Renal pelvis (tissue), 12 donors: ENCODE measurements around the gene TSPEAR. TPM values are rescaled to one million over a fixed set of nuclear protein-coding genes. Genes with fewer than 3 reads are reported as not detected.

Source experiments
- DNase-seq: peaks from one replicate; pipeline ENCODE4 v3.0.0-alpha.2; 2013
- long read RNA-seq, 16 experiments: transcript quantifications; one replicate each; lab custom pipeline, GENCODE V29; 2026
- polyA plus RNA-seq, 3 donors: library from polyadenylated mRNA; unstranded; fragments of 120-200 nt; gene quantifications; one replicate each; pipeline ENCODE4 v1.2.1, GENCODE V29; 2013; ENCODE audit not compliant: insufficient read length in 3 of 3

TSPEAR gene
- 1 to 10 TPM in 2 of 3 donors, under 1 TPM in 1; 0.95 to 1.1 (median 1.0) TPM for polyA plus RNA-seq
- long read RNA-seq, donor 1 = 0 reads
- long read RNA-seq, donor 2 = 0 reads
- long read RNA-seq, donor 3 = 0 reads
- long read RNA-seq, donor 4 = 0 reads
- long read RNA-seq, donor 5 = 0 reads
- long read RNA-seq, donor 6 = 0 reads
- long read RNA-seq, donor 7 = 0 reads
- long read RNA-seq, donor 8 = 0 reads
- long read RNA-seq, donor 9 = 0 reads
- long read RNA-seq, donor 10, partial matches to known transcripts = 0 of 1 reads
- long read RNA-seq, donor 10, other reads (novel, unspliced or antisense) = 0 of 1 reads
- long read RNA-seq, donor 11 = 0 reads
- long read RNA-seq, donor 12 = 0 reads
- long read RNA-seq, donor 13 = 0 reads
- long read RNA-seq, donor 14 = 0 reads
- long read RNA-seq, donor 15 = 0 reads
- long read RNA-seq, donor 16 = 0 reads

GRCh38 chr21:44711327-44712202 lies at the start of gene TSPEAR:
Gene TSPEAR, minus strand, starts transcription at chr21:44711572. Its CDS starts 58 bp downstream, at chr21:44711514.
- DNase-seq = no peak

GRCh38 chr21:44760376-44760775 lies 49.0 kb upstream of the TSPEAR start:
- no peak for DNase-seq

DNA sequence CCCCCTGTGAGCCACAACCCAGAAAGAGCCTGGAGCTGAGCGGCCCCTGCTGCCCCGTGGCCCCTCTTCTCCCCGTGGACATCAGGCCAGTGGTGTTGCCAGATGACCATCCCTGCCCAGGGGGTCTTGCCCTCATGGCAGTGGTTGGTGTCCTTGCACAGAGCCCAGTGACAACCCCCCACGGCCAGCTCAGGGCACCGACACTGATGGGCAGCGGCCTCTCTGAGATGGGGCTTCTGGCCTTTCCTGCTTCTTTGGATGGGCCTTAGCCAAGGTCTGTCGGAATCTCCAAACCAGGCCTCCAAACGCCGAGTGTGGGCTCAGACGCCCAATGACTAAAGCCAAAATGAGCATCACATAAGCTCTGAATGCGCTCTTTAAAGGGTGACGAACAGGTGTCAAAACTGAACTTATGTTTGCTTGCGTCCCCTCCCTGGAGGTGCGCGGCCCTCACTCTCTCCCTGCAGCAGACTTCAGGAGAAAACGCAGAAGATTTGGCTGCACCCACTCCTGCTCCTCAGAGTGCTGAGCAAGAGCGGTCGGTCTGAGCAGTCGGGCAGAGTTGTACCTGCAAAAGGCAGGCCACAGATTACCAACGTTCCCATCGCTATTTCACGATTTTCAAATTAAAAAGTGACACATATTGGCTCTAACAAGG lies 48.4 kb upstream of the TSPEAR start:
- no peak for DNase-seq

DNA sequence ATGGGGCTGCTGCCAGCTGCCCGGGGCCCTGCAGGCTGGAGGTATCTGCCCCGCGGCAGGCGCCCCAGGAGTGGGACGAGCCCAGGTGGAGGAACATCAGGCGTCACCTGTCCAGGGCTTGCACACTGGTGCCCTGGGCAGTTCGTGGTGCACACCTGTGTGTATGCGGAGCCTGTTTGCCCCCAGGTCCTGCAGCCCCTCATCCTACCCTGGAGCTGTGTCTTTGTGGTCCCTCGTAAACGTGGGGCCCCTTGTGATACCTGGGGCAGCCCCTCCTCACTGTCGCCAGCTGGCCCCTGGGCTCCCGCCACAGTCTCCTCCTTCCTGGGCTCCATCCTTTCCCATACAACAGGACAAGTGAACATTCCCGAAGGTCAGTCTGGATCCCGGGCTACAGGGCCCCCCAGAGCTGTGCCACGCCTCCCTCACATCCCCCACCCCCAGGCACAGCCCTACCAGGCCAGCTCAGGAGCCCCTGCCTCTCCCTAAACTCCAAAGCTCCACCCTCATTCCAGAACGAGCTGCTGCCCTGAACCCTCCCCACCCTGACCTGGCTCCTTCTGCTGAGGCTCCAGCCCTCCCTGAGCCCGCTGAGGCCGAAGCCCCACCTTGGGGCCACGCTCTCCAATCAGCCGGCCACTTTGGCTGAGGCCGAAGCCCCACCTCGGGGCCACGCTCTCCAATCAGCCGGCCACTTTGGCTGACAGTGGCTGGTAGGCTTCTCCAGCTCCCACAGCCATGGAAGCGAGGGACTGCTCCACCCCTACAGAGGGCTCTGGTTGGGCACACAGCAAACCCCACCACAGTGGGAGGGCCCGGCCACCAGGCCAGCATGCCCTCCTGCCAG lies 47.6 kb upstream of the TSPEAR start:
- no peak for DNase-seq

GRCh38 chr21:44758141-44758561 lies 46.8 kb upstream of the TSPEAR start:
- no peak for DNase-seq

DNA sequence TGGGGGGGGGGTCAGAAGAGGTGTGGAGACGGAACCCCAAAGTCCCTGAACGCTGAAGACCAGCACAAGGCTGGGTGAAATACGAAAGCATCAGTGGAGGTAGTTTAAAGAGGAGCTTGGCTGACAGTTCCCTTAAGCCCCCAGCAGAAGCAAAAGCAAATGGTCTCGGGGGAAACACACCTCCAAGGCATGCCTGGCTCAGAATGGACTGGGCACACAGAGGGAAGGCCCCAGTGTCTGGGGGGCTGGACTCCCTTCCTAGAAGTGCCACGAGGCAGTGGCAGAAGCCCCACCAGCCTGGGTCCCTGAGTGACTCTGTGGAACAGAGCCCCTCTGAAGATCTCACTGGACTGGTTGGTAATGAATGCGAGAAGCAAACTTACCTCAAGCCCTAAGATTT lies 46.4 kb upstream of the TSPEAR start:
- DNase-seq = no peak

- DNase-seq = no peak
Measured at GRCh38 chr21:44756423-44757185, 45.2 kb upstream of the TSPEAR start.

GRCh38 chr21:44755227-44755626 lies 43.9 kb upstream of the TSPEAR start:
- DNase-seq = no peak

DNA sequence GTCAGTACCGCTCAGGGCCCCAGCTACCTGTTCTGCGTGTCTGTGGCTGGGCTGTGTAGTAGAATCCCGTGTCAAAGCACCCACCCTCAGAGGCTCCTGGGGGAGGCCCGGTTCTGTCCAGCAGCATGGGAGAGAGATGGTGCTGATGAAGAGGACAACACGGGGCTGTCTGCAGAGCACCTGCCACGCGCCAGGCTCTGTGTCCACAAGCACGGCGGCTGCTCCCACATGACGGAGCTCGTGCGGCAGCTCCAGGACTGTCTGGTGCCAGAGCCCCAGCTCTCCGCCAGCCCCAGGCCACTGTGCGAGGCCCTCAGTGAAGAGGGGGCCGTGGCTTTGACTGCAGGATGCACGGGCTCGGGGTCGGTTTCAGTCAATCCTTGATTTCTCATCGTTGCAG lies 42.0 kb upstream of the TSPEAR start:
- DNase-seq = no peak

DNA sequence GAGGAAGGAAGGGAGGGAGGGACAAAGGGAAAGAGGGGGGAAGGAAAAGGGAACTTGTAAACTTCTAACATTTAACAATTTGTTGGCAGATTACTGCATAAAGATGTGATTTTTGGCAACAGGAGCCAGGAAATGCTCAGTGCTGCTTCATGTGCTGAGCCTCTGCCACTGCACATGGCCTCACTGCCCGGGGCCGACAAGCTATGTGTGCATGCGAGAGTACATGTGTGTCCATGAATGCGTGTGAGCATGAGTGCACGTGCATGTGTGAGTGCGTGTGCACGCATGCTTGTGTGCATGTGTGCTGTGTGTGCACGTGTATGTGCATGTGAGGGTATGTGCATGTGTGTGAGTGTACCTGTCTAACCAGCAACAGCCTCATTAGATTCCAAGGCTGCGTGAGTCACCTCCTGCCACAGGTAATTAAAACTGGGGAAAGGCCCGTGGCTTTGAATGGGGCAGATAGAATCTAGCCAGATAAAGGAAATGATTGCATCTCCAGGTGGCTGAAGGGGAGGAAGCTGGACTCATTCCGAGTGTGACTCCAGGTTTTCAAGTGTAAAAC lies 41.4 kb upstream of the TSPEAR start:
- no peak for DNase-seq

DNA sequence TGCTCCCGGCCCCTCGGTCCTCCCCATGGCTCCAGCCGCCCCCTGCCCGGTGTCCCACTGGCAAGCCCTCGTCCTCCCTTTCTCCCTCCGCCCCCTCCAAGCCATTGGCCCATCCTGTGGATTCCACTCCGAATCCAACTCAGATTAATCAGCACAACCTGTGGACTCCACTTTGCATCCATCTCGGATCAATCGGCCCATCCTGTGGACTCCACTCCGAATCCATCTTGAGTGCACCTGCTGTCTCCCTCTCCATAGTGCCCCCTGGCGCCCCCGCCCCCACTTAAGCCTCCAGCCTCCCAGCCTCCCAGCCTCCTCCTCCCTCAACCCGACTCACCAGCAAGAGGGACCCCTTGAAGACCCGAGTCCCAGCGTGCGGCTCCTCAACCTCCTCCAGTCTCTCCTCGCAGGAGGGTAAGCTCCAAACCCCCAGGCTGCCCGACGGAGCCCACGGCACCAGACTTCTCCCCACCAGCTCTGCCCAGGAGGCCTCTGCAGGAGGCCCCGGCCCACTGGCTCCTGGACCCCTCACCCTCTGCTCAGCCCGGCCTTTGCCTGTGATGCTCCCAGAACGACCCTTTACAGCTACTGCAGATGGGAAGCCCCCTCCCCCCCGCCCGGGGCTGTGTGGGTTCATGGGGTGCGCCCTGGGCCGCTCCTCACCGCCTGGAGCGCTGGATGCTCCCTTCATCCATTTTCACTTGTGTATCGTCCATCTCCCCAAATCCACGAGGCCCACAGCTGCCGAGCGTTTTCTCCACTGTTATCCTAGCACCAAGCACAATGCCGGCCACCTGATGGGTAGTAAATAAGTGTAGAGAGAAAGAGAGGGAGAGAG lies 40.6 kb upstream of the TSPEAR start:
- DNase-seq = no peak

DNA sequence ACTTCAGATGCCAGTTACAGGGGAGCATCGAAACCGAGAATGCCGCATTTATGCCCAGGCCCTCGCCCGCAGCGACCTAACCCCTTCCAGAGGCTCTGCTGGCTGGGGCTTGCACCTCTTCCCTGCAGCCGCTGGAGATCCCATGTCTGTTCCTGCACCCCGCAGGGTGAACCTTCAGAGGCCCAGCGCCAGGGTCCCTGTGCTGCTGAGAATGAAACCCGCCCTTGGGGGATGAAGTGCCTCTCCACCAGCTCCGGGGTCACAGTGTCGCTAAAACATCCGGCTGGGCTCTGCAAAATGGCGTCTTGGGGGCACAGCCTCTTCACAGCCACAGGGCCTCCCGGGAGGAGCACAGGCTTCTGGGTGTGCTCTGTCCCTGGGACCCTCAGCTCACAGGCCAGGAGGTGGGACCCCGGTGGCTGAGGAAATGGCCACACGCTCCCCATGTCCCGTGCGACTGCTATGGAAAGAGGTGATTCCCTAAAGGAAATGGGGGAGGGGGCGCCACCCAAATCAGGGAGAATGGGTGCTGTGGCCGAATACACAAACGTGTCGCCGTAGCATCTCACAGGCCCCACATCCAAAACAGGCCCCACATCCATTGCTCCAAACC lies 39.9 kb upstream of the TSPEAR start:
- DNase-seq = no peak

DNA sequence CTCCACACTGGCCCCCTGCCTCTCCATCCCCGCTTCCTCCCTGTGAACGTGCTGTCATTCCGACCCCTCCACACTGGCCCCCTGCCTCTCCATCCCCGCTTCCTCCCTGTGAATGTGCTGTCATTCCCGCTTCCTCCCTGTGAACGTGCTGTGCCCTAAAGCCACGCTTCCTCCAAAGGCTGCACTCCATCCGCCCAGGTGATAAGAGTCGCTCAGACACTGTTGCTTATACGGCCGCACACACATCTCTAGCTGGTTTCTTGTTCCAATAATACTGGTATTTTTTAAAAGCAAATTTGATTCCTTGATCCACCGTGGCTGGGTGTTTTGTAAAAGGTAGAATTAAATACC lies 39.3 kb upstream of the TSPEAR start:
- no peak for DNase-seq

DNA sequence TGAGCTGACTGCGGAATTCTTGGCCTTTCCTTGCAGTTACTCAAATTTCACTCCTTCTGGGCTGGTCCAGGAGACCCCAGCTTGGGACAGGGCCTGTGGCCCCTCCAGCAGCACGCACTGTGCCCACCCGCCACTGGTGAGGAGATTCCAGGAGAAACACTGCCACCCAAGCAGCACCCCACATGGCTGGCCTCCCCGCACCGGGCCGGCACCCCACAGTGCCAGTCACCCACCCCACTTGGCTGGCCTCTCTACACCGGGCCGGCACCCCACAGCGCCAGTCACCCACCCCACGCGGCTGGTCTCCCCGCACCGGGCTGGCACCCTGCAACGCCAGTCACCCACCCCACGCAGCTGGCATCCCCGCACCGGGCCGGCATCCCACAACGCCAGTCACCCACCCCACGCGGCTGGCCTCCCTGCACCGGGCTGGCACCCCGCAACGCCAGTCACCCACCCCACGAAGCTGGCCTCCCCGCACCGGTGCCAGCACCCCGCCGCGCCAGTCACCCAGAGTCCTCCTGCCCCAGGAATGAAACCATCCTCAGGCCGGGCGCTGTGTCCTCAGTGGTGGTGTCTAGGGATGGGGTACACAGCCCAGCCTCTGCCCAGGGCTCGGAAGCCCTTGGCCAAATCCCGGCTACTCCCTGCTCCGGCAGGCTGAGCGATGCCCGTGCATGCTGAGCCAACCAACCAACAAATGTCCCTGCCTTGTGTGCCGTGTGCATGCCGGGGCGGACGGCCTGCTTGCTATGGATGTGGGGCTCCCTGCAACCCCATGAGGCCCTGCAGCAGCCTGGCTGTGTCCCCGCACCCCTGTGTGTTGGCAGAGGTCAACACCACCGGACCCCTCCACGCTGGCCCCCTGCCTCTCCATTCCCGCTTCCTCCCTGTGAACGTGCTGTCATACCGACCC lies 38.6 kb upstream of the TSPEAR start:
- no peak for DNase-seq

GRCh38 chr21:44749116-44749758 lies 37.9 kb upstream of the TSPEAR start:
- DNase-seq = no peak

- no peak for DNase-seq
Measured at GRCh38 chr21:44748621-44749020, 37.2 kb upstream of the TSPEAR start.

- DNase-seq = no peak
Measured at GRCh38 chr21:44742418-44743153, 31.2 kb upstream of the TSPEAR start.
